Measurements from ENCODE around the gene ADARB2.

DNA sequence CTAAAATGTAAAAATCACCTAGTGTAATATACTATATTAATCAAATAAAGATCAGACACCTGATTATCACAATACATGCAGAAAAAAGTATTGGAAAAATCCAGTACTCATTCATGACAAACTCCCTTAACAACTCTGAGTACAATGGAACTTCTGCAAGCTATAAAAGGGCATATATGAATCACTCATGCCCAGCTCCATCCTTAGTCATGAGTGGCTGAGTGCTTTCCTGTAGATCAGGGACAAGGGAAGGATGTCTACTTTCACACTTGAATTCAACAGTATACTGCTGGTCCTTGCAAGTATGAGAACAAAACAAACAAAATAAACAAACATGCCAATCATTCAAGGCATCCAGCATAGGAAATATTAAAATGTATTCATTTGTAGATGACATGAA lies 116.5 kb downstream of the ADARB2 start:
- TF ChIP-seq, protein P1, sequence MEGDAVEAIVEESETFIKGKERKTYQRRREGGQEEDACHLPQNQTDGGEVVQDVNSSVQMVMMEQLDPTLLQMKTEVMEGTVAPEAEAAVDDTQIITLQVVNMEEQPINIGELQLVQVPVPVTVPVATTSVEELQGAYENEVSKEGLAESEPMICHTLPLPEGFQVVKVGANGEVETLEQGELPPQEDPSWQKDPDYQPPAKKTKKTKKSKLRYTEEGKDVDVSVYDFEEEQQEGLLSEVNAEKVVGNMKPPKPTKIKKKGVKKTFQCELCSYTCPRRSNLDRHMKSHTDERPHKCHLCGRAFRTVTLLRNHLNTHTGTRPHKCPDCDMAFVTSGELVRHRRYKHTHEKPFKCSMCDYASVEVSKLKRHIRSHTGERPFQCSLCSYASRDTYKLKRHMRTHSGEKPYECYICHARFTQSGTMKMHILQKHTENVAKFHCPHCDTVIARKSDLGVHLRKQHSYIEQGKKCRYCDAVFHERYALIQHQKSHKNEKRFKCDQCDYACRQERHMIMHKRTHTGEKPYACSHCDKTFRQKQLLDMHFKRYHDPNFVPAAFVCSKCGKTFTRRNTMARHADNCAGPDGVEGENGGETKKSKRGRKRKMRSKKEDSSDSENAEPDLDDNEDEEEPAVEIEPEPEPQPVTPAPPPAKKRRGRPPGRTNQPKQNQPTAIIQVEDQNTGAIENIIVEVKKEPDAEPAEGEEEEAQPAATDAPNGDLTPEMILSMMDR (IDR thresholded peaks at IDR 0.05; ENCODE audit: insufficient read depth, low read length): no peak
- TF ChIP-seq GABPA (IDR thresholded peaks at IDR 0.05; ENCODE audit: low read depth): no peak

Data from HL-60 (cell line).